Measurements from ENCODE around the gene AMPD3. TPM values are rescaled to one million over a fixed set of nuclear protein-coding genes. Genes with fewer than 3 reads are reported as not detected.

AMPD3 gene
- total and polyA plus RNA-seq, 2 donors (not counting 1 experiment from before 2014, with no cell fraction given): 40.1 to 85.5 TPM

DNA sequence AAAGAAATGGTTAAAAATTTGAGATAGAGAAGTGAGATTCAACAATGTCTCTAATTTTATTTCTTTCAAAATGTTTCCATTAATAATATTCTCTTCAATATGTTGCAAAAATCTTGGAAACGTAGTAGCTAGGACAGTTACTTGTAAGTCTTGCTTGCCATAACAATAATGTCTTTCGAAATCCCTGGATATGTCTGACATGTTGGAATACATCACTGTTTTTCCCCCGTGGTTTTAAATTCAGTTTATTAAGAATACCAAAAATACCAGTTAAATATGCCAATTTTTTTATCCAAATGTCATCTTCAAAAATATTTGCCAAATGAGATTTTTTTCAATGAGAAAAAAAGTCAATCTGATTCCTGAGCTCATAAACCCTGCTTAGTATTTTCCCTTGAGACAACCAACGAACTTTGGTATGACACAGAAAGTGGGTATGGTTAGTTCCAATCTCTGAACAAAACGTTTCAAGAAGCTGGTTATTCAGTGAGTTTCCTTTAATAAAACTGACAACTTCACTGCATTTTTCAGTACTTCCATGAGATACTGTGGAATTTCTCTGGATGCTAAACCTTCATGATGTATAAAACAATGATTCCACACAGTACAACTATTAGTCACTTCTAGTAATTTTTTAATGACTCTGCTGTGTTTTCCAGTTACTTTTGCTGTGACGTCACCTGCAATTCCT lies 36.7 kb upstream of the AMPD3 start:
- H3K27me3 ChIP-seq (replicated peaks in 1 of 4; ENCODE audit: control extremely low read depth in 1 of 4, control insufficient read depth in 3 of 4, insufficient read depth in 4 of 4, low read length in 3 of 4): no peaks in the 10 kb centered on the region
- no peaks in the 10 kb centered on the region for H3K79me2 ChIP-seq (ENCODE audit: control insufficient read depth, insufficient read depth, low read length)
- H3K9me3 Mint-ChIP-seq (ENCODE audit: insufficient read depth): no peaks in the 10 kb centered on the region
- WGBS (ENCODE audit: insufficient coverage): no CpG with 5 or more reads among the region's 6 CpGs
- H3K27me3 Mint-ChIP-seq: no peaks in the 10 kb centered on the region
- H4K20me1 ChIP-seq (ENCODE audit: control insufficient read depth, insufficient read depth, low read length, poor library complexity, severe bottlenecking): no peaks in the 10 kb centered on the region
- H3K4me2 ChIP-seq (replicated peaks; ENCODE audit: low read depth, low read length, poor library complexity, severe bottlenecking): no peak overlapping the region
- no peak for TF ChIP-seq EZH2 (IDR thresholded peaks at IDR 0.05; ENCODE audit: borderline replicate concordance, insufficient read depth, low read depth, low read length, poor library complexity, severe bottlenecking)
- TF ChIP-seq, protein P1, sequence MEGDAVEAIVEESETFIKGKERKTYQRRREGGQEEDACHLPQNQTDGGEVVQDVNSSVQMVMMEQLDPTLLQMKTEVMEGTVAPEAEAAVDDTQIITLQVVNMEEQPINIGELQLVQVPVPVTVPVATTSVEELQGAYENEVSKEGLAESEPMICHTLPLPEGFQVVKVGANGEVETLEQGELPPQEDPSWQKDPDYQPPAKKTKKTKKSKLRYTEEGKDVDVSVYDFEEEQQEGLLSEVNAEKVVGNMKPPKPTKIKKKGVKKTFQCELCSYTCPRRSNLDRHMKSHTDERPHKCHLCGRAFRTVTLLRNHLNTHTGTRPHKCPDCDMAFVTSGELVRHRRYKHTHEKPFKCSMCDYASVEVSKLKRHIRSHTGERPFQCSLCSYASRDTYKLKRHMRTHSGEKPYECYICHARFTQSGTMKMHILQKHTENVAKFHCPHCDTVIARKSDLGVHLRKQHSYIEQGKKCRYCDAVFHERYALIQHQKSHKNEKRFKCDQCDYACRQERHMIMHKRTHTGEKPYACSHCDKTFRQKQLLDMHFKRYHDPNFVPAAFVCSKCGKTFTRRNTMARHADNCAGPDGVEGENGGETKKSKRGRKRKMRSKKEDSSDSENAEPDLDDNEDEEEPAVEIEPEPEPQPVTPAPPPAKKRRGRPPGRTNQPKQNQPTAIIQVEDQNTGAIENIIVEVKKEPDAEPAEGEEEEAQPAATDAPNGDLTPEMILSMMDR (IDR thresholded peaks at IDR 0.05): no peak
- no peak overlapping the region for H3K4me3 Mint-ChIP-seq
- peaks cover 14 to 15% of the 10 kb centered on the region in 2 donors for H3K4me1 ChIP-seq (ENCODE audit: control insufficient read depth in 2 of 2, insufficient read depth in 2 of 2, low read length in 2 of 2)
- no peak overlapping the region for H3K4me3 ChIP-seq (ENCODE audit: control extremely low read depth in 1 of 5, extremely low read depth in 1 of 5, insufficient read depth in 1 of 5, low read depth in 2 of 5, low read length in 4 of 5)
- no peak overlapping the region for H3K9ac ChIP-seq (ENCODE audit: low read length)
- CTCF ChIA-PET: interaction anchor here (0.7 to 8.9 kb wide), 6 partner anchors 12 to 579 kb away, joined by 3 to 146 read pairs (median 4); partner anchors contain the start of gene AMPD3
- ATAC-seq (ENCODE audit: low read depth) (no peak), DNase-seq (no peak)
- H3K27ac Mint-ChIP-seq: no peak overlapping the region
- H3K9me3 ChIP-seq (ENCODE audit: control extremely low read depth in 1 of 3, control insufficient read depth in 2 of 3, insufficient read depth in 1 of 3, low read length in 2 of 3): no peaks in the 10 kb centered on the region
- POLR2A ChIA-PET: no interaction called here
- H3K4me1 Mint-ChIP-seq: peaks cover 20% of the 10 kb centered on the region
- H3K36me3 ChIP-seq (replicated peaks in 1 of 2; ENCODE audit: control extremely low read depth in 1 of 2, control insufficient read depth in 1 of 2, extremely low read depth in 1 of 2, insufficient read depth in 2 of 2, low read length in 1 of 2): no peaks in the 10 kb centered on the region
- no peak overlapping the region for H2AFZ ChIP-seq (ENCODE audit: insufficient read depth, low read depth, low read length, poor library complexity, severe bottlenecking)
- H3K27ac ChIP-seq (ENCODE audit: low read length in 2 of 2): no peak overlapping the region
- intact Hi-C loops (cut with micrococcal nuclease): no loop called here

DNA sequence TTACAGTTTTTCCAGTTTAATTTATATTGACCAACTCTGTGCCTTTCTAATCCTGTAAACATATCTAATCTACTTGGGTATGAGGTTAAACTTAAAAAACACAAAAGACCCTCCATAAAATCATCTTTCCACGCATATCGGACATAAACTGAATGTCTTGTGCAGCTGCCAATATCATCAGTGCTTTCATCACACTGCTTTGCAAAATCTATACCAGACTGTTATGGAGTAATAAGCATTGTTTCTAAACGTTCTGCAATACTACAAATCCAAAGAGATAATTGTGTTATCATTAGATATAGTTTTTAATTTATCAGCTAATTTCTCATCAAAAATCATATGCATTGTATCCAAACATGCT lies 36.1 kb upstream of the AMPD3 start:
- H3K4me3 Mint-ChIP-seq: no peak overlapping the region
- no peaks in the 10 kb centered on the region for H3K9me3 Mint-ChIP-seq (ENCODE audit: insufficient read depth)
- H3K4me1 Mint-ChIP-seq: peaks cover 15% of the 10 kb centered on the region
- ChIA-PET CTCF (interaction anchor here (0.8 to 8.9 kb wide), 5 partner anchors 12 to 318 kb away, joined by 3 to 146 read pairs (median 3); partner anchors contain the start of genes AMPD3 and RNF141), POLR2A (no interaction called here)
- Histone ChIP-seq H3K27me3 (replicated peaks in 1 of 4; ENCODE audit: control extremely low read depth in 1 of 4, control insufficient read depth in 3 of 4, insufficient read depth in 4 of 4, low read length in 3 of 4) (no peaks in the 10 kb centered on the region), H3K9ac (ENCODE audit: low read length) (no peak overlapping the region), H4K20me1 (ENCODE audit: control insufficient read depth, insufficient read depth, low read length, poor library complexity, severe bottlenecking) (no peaks in the 10 kb centered on the region), H3K79me2 (ENCODE audit: control insufficient read depth, insufficient read depth, low read length) (no peaks in the 10 kb centered on the region), H3K4me2 (replicated peaks; ENCODE audit: low read depth, low read length, poor library complexity, severe bottlenecking) (no peak overlapping the region), H2AFZ (ENCODE audit: insufficient read depth, low read depth, low read length, poor library complexity, severe bottlenecking) (no peak overlapping the region), H3K9me3 (ENCODE audit: control extremely low read depth in 1 of 3, control insufficient read depth in 2 of 3, insufficient read depth in 1 of 3, low read length in 2 of 3) (no peaks in the 10 kb centered on the region), H3K4me3 (ENCODE audit: control extremely low read depth in 1 of 5, extremely low read depth in 1 of 5, insufficient read depth in 1 of 5, low read depth in 2 of 5, low read length in 4 of 5) (no peak overlapping the region), H3K4me1 (ENCODE audit: control insufficient read depth in 2 of 2, insufficient read depth in 2 of 2, low read length in 2 of 2) (peaks cover 9% of the 10 kb centered on the region in 2 donors), H3K36me3 (replicated peaks in 1 of 2; ENCODE audit: control extremely low read depth in 1 of 2, control insufficient read depth in 1 of 2, extremely low read depth in 1 of 2, insufficient read depth in 2 of 2, low read length in 1 of 2) (no peaks in the 10 kb centered on the region), H3K27ac (ENCODE audit: low read length in 2 of 2) (no peak overlapping the region)
- no peak for DNase-seq
- no CpG with 5 or more reads among the region's 3 CpGs for WGBS (ENCODE audit: insufficient coverage)
- H3K27ac Mint-ChIP-seq: no peak overlapping the region
- ATAC-seq (ENCODE audit: low read depth): no peak
- no peaks in the 10 kb centered on the region for H3K27me3 Mint-ChIP-seq
- intact Hi-C loops (cut with micrococcal nuclease): no loop called here
- TF ChIP-seq EZH2 (IDR thresholded peaks at IDR 0.05; ENCODE audit: borderline replicate concordance, insufficient read depth, low read depth, low read length, poor library complexity, severe bottlenecking): no peak
- TF ChIP-seq, protein P1 (IDR thresholded peaks at IDR 0.05): no peak
